A549 (cell line): Measurements from ENCODE around the gene CMIP. TPM values are rescaled to one million over a fixed set of nuclear protein-coding genes. Genes with fewer than 3 reads are reported as not detected.
A peak's percentile ranks its signal among the peaks of the same experiment; 100 is the strongest.
"Not testable (repeated sequence)": the region's sequence is repeated elsewhere in the genome, so short reads cannot be mapped to it uniquely, and the experiment has no call there.

ENCODE experiments used
- ATAC-seq, 2 experiments: fragments of 200-7000 bp in 1 of 2; fragments of >200 bp in 1 of 2; cut with Nextera tagmentation in 1 of 2; cut with Tn5 transposase in 1 of 2; 3 replicates each; pipeline versions ENCODE4 v1.8.0 to v1.9.1; 2018 to 2020; ENCODE audit warnings: mild to moderate bottlenecking in 1 of 2, moderate library complexity in 1 of 2
- CTCF ChIA-PET: fragments of 300-600 bp; sonication (Branson Sonifier 250); formaldehyde crosslinking; extraction: SDS; loops from one replicate; lab custom pipeline; 2021; ENCODE audit warnings: antibody characterized with exemption, inconsistent platforms; lab: Yijun Ruan, JAX
- POLR2A ChIA-PET: fragments of 350-600 bp; formaldehyde crosslinking; extraction: SDS; loops from one replicate; lab custom pipeline; 2021; ENCODE audit warnings: antibody characterized with exemption, inconsistent platforms; lab: Yijun Ruan, JAX
- DNase-seq, 2 experiments: peaks; one replicate each; pipeline versions ENCODE4 v3.0.0 to v3.0.0-alpha.2; 2011 to 2016; ENCODE audit warnings: low read depth in 1 of 2, low spot score in 1 of 2
- FAIRE-seq: peaks from 2 replicates; lab custom pipeline; 2011; peaks lifted over from hg19 to GRCh38; lab: Jason Lieb, UNC
- H3K27ac ChIP-seq, 2 experiments: fragments of >200 bp; sonication (Bioruptor Twin); formaldehyde crosslinking; 3 replicates each; pipeline ENCODE4 v1.5.1; 2016 to 2017
- H3K4me1 ChIP-seq: fragments of >200 bp; sonication (Bioruptor Twin); formaldehyde crosslinking; 3 replicates; pipeline ENCODE4 v1.6.1; 2016
- H3K4me2 ChIP-seq: fragments of >200 bp; sonication (Bioruptor Twin); formaldehyde crosslinking; 3 replicates; pipeline ENCODE4 v1.6.1; 2016
- H3K4me3 ChIP-seq: fragments of >200 bp; sonication (Bioruptor Twin); formaldehyde crosslinking; 3 replicates; pipeline ENCODE4 v1.5.1; 2016
- H3K9me3 ChIP-seq: fragments of >200 bp; sonication (Bioruptor Twin); formaldehyde crosslinking; 3 replicates; pipeline ENCODE4 v1.6.1; 2016
- ATOH8 ChIP-seq: fragments of 250-450 bp; sonication (Bioruptor Pico); IDR thresholded peaks from 2 replicates; pipeline ENCODE4 v1.5.0; 2020; ENCODE audit warnings: low read depth, mild to moderate bottlenecking, moderate library complexity
- CBX2 ChIP-seq: fragments of 200-600 bp; sonication (generic); IDR thresholded peaks from 2 replicates; pipeline ENCODE4 v1.6.1; 2016; ENCODE audit warnings: low read depth, mild to moderate bottlenecking, borderline replicate concordance
- CEBPB ChIP-seq, 2 experiments: fragments of >200 bp in 1 of 2; sonication (Bioruptor Twin) in 1 of 2; formaldehyde crosslinking in 1 of 2; IDR thresholded peaks; 2 replicates each; pipeline ENCODE4 v1.6.1; 2012 to 2016
- CHD2 ChIP-seq: fragments of 150-350 bp; IDR thresholded peaks from 2 replicates; pipeline ENCODE4 v1.6.1; 2014; ENCODE audit warnings: low read length; ENCODE audit not compliant: partially characterized antibody
- EHMT2 ChIP-seq: fragments of 200-600 bp; sonication (generic); IDR thresholded peaks from 2 replicates; pipeline ENCODE4 v1.6.1; 2016; ENCODE audit warnings: antibody characterized with exemption, low read depth, mild to moderate bottlenecking, moderate library complexity
- ELK1 ChIP-seq: fragments of 150-350 bp; IDR thresholded peaks from 2 replicates; pipeline ENCODE4 v1.6.1; 2014; ENCODE audit warnings: low read depth, mild to moderate bottlenecking, low read length
- FOSB ChIP-seq: fragments of 250-450 bp; sonication (Bioruptor Pico); IDR thresholded peaks from 2 replicates; pipeline ENCODE4 v1.5.0; 2020; ENCODE audit warnings: mild to moderate bottlenecking, moderate library complexity
- FOXS1 ChIP-seq: fragments of 250-450 bp; sonication (Bioruptor Pico); IDR thresholded peaks from 2 replicates; pipeline ENCODE4 v1.5.0; 2020; ENCODE audit warnings: mild to moderate bottlenecking, moderate library complexity
- HES2 ChIP-seq: fragments of >200 bp; sonication (Bioruptor Twin); formaldehyde crosslinking; IDR thresholded peaks from 2 replicates; pipeline ENCODE4 v1.6.1; 2016
- HEYL ChIP-seq: fragments of 250-450 bp; sonication (Bioruptor Pico); IDR thresholded peaks from 2 replicates; pipeline ENCODE4 v1.8.0; 2021; ENCODE audit warnings: mild to moderate bottlenecking, moderate library complexity
- HMGXB4 ChIP-seq: fragments of 250-450 bp; sonication (Bioruptor Pico); IDR thresholded peaks from 2 replicates; pipeline ENCODE4 v1.5.0; 2021; ENCODE audit warnings: mild to moderate bottlenecking, moderate library complexity, borderline replicate concordance
- HOXB13 ChIP-seq: fragments of 250-450 bp; sonication (Bioruptor Pico); IDR thresholded peaks from 2 replicates; pipeline ENCODE4 v1.5.0; 2020; ENCODE audit warnings: low read depth, mild to moderate bottlenecking, moderate library complexity
- HOXB5 ChIP-seq: fragments of 250-450 bp; sonication (Bioruptor Pico); IDR thresholded peaks from 2 replicates; pipeline ENCODE4 v1.5.0; 2020; ENCODE audit warnings: mild to moderate bottlenecking, moderate library complexity
- KDM1A ChIP-seq: fragments of 200-600 bp; sonication (generic); IDR thresholded peaks from 2 replicates; pipeline ENCODE4 v1.6.1; 2016; ENCODE audit warnings: low read depth, mild to moderate bottlenecking
- MAFK ChIP-seq: fragments of 450-650 bp; IDR thresholded peaks from 2 replicates; pipeline ENCODE4 v1.6.1; 2014; ENCODE audit not compliant: partially characterized antibody
- MAZ ChIP-seq: fragments of 150-350 bp; IDR thresholded peaks from 2 replicates; pipeline ENCODE4 v1.6.1; 2014; ENCODE audit warnings: antibody characterized with exemption, low read depth, low read length, borderline replicate concordance
- NFE2L2 ChIP-seq: fragments of 150-350 bp; conservative IDR thresholded peaks from 2 replicates; pipeline ENCODE4 v1.6.1; 2014; ENCODE audit warnings: low read length
- NPAS2 ChIP-seq: fragments of 250-450 bp; sonication (Bioruptor Pico); IDR thresholded peaks from 2 replicates; pipeline ENCODE4 v1.8.0; 2022; ENCODE audit warnings: mild to moderate bottlenecking, moderate library complexity, borderline replicate concordance
- NR3C1 ChIP-seq: fragments of >200 bp; sonication (Bioruptor Twin); formaldehyde crosslinking; IDR thresholded peaks from 3 replicates; pipeline ENCODE4 v1.6.1; 2017
- PBX3 ChIP-seq: IDR thresholded peaks from 2 replicates; pipeline ENCODE4 v1.6.1; 2012
- PHF8 ChIP-seq: fragments of 200-600 bp; sonication (generic); IDR thresholded peaks from 2 replicates; pipeline ENCODE4 v1.6.1; 2016; ENCODE audit warnings: low read depth, mild to moderate bottlenecking, antibody characterized with exemption, moderate library complexity, borderline replicate concordance
- RAD21 ChIP-seq, 2 experiments: fragments of >200 bp in 1 of 2; sonication (Bioruptor Twin) in 1 of 2; formaldehyde crosslinking in 1 of 2; IDR thresholded peaks in 1 of 2; conservative IDR thresholded peaks in 1 of 2; 2 replicates in 1 of 2; 3 replicates in 1 of 2; pipeline ENCODE4 v1.6.1; 2012 to 2018; ENCODE audit warnings: inconsistent platforms in 1 of 2
- RARB ChIP-seq: fragments of 250-450 bp; sonication (Bioruptor Pico); IDR thresholded peaks from 2 replicates; pipeline ENCODE4 v1.8.0; 2021; ENCODE audit warnings: mild to moderate bottlenecking, moderate library complexity
- SMC3 ChIP-seq: fragments of >200 bp; sonication (Bioruptor Twin); formaldehyde crosslinking; IDR thresholded peaks from 3 replicates; pipeline ENCODE4 v1.6.1; 2018; ENCODE audit warnings: inconsistent platforms
- TFCP2L1 ChIP-seq: fragments of 250-450 bp; sonication (Bioruptor Pico); IDR thresholded peaks from 2 replicates; pipeline ENCODE4 v1.5.0; 2021; ENCODE audit warnings: mild to moderate bottlenecking
- TP53 ChIP-seq: fragments of 250-450 bp; sonication (Bioruptor Pico); IDR thresholded peaks from 2 replicates; pipeline ENCODE4 v1.5.0; 2021; ENCODE audit warnings: mild to moderate bottlenecking, moderate library complexity
- USF2 ChIP-seq: fragments of 450-650 bp; IDR thresholded peaks from 2 replicates; pipeline ENCODE4 v1.6.1; 2014; ENCODE audit warnings: antibody characterized with exemption
- ZC3H11A ChIP-seq: fragments of 450-650 bp; IDR thresholded peaks from 2 replicates; pipeline ENCODE4 v1.6.1; 2014; ENCODE audit warnings: antibody characterized with exemption, mild to moderate bottlenecking
- ZNF302 ChIP-seq: fragments of 250-450 bp; sonication (Bioruptor Pico); IDR thresholded peaks from 2 replicates; pipeline ENCODE4 v1.9.0; 2021; ENCODE audit warnings: inconsistent platforms, mild to moderate bottlenecking, moderate library complexity
- WGBS: methylation state at CpG from one replicate; pipeline ENCODE4 v1.1.6; 2017; ENCODE audit errors: missing lambda C conversion rate; 5-methylcytosine and 5-hydroxymethylcytosine counted together
- polyA plus RNA-seq, 4 experiments: library from polyadenylated mRNA; depleted of rRNA in 3 of 4; stranded (reverse); fragments of >200 nt; fragmentation: RNase III in 1 of 4; extraction: RNeasy Plus Mini Kit Qiagen cat#74134 plus additional on column Dnase treatment in 1 of 4; gene quantifications; 2 replicates in 3 of 4; 3 replicates in 1 of 4; pipeline ENCODE4 v1.2.3, GENCODE V29; 2011 to 2017

CMIP gene
- polyA plus RNA-seq, 2 of the 4 experiments (the other 2 are of a cell fraction): 21.6 to 125 TPM

GRCh38 chr16:81405002-81405401, 39.6 kb upstream of the CMIP start:
- H3K9me3 ChIP-seq, FAIRE-seq, H3K4me3 ChIP-seq, ATAC-seq: not testable (repeated sequence)
- H3K4me2 ChIP-seq: peak overlapping the region; percentile 67
- H3K27ac ChIP-seq: peak overlapping the region; percentile 97 to 100
- TF ChIP-seq ZC3H11A (0 out of 2 replicates have a peak, but pooled peaks have one; percentile 15), KDM1A (peak; percentile 79), HOXB5 (CRISPR knock-in tag) (peak; percentile 15; the same call in 1 of the 2 replicates), HOXB13 (CRISPR knock-in tag) (peak; percentile 64; the same call in 1 of the 2 replicates), TP53 (CRISPR knock-in tag) (peak; percentile 61), ATOH8 (CRISPR knock-in tag) (0 out of 2 replicates have a peak, but pooled peaks have one; percentile 6)
- CTCF ChIA-PET: interaction anchor here (0.6 to 4.3 kb wide), 27 partner anchors 8 to 329 kb away, joined by 3 to 34 read pairs (median 6); no protein-coding TSS in a partner anchor
- peaks cover 86% of the 10 kb centered on the region for H3K4me1 ChIP-seq
- WGBS: 95% methylated on average over 2 of the region's 2 CpGs
- peak in 1 of 2 experiments; percentile 43 for DNase-seq
- POLR2A ChIA-PET: interaction anchor here (0.6 to 1.3 kb wide), 2 partner anchors 40 to 307 kb away, joined by 4 read pairs; partner anchors contain the start of gene CMIP

- WGBS: 0% methylated on average over 11 of the region's 11 CpGs
- DNase-seq (peak; percentile 96 to 99), FAIRE-seq (peak; percentile 97), ATAC-seq (peak; percentile 71 to 81)
- no peaks in the 10 kb centered on the region for H3K9me3 ChIP-seq
- peaks cover 86% of the 10 kb centered on the region for H3K4me1 ChIP-seq
- H3K4me3 ChIP-seq: no peak overlapping the region
- peak overlapping the region; percentile 67 for H3K4me2 ChIP-seq
- peak overlapping the region; percentile 97 to 100 for H3K27ac ChIP-seq
- CTCF ChIA-PET: interaction anchor here (0.8 to 4.3 kb wide), 11 partner anchors 11 to 328 kb away, joined by 3 to 34 read pairs (median 3); no protein-coding TSS in a partner anchor
- POLR2A ChIA-PET: interaction anchor here (0.6 to 1.3 kb wide), 5 partner anchors 13 to 306 kb away, joined by 3 to 7 read pairs (median 4); partner anchors contain the start of gene CMIP
- TF ChIP-seq FOSB (CRISPR knock-in tag) (no peak), NFE2L2 (peak; percentile 97), HES2 (no peak), EHMT2 (no peak), RAD21 (conservative IDR thresholded peaks at IDR 0.05 in 1 of 2, IDR thresholded peaks at IDR 0.05 in 1 of 2) (peak; percentile 28 to 49; a peak in 4 of 5 replicates), NR3C1 (no peak), USF2 (no peak), ZNF302 (CRISPR knock-in tag) (no peak), PHF8 (no peak), CEBPB (IDR thresholded peaks at IDR 0.05) (no peak; a peak in 2 of 4 replicates), PBX3 (peak; percentile 85), SMC3 (peak; percentile 43; the same call in 1 of the 3 replicates), MAZ (no peak), MAFK (peak; percentile 100), TFCP2L1 (no peak), CHD2 (peak; percentile 47), FOXS1 (CRISPR knock-in tag) (0 out of 2 replicates have a peak, but pooled peaks have one; percentile 65), CBX2 (no peak), TP53 (CRISPR knock-in tag) (peak; percentile 13; the same call in 1 of the 2 replicates), ELK1 (no peak), HEYL (CRISPR knock-in tag) (no peak), NPAS2 (CRISPR knock-in tag) (no peak), RARB (CRISPR knock-in tag) (peak; percentile 95; the same call in 1 of the 2 replicates), HMGXB4 (CRISPR knock-in tag) (no peak), ATOH8 (CRISPR knock-in tag) (0 out of 2 replicates have a peak, but pooled peaks have one; percentile 52)
Observed at GRCh38 chr16:81405702-81406113, 38.9 kb upstream of the CMIP start.
